GM19438 (cell line): ENCODE results near the gene RPS6KA5.
"Not testable (repeated sequence)": the region's sequence is repeated elsewhere in the genome, so short reads cannot be mapped to it uniquely, and the experiment has no call there.

Source experiments
- ATAC-seq: cut with Tn5 transposase; IDR thresholded peaks from one replicate; pipeline ENCODE4 v1.9.1; 2021; ENCODE audit warnings: low read depth; ENCODE audit not compliant: unreplicated experiment

RPS6KA5 gene

GRCh38 chr14:90953643-90954042 lies 106.8 kb downstream of the RPS6KA5 start:
- ATAC-seq: not testable (repeated sequence)

- no peak for ATAC-seq
Measured at GRCh38 chr14:90943367-90943766, 117.1 kb downstream of the RPS6KA5 start.

- no peak for ATAC-seq
Measured at GRCh38 chr14:90942511-90942910, 117.9 kb downstream of the RPS6KA5 start.

- no peak for ATAC-seq
Measured at GRCh38 chr14:90941706-90942105, 118.7 kb downstream of the RPS6KA5 start.

GRCh38 chr14:90940318-90940962 lies 120.0 kb downstream of the RPS6KA5 start:
- ATAC-seq: no peak

GRCh38 chr14:90939252-90939795 lies 121.1 kb downstream of the RPS6KA5 start:
- not testable (repeated sequence) for ATAC-seq

- ATAC-seq: no peak
Measured at GRCh38 chr14:90938615-90939014, 121.8 kb downstream of the RPS6KA5 start.

GRCh38 chr14:90936757-90937440 lies 123.5 kb downstream of the RPS6KA5 start:
- ATAC-seq: no peak

- ATAC-seq: no peak
Measured at GRCh38 chr14:90924621-90925340, 135.7 kb downstream of the RPS6KA5 start.

- no peak for ATAC-seq
Measured at GRCh38 chr14:90922141-90922540, 138.3 kb downstream of the RPS6KA5 start.

GRCh38 chr14:90911121-90911520 lies 149.3 kb downstream of the RPS6KA5 start:
- ATAC-seq: no peak

- no peak for ATAC-seq
Measured at GRCh38 chr14:90907178-90907577, 153.3 kb downstream of the RPS6KA5 start.

- peak; percentile 82 for ATAC-seq
Measured at GRCh38 chr14:90905531-90905930, 154.9 kb downstream of the RPS6KA5 start.

GRCh38 chr14:90903101-90903500 lies 157.3 kb downstream of the RPS6KA5 start:
- no peak for ATAC-seq

- no peak for ATAC-seq
Measured at GRCh38 chr14:90900476-90901083, 159.9 kb downstream of the RPS6KA5 start.

- ATAC-seq: no peak
Measured at GRCh38 chr14:90897022-90897421, 163.4 kb downstream of the RPS6KA5 start.

- ATAC-seq: no peak
Measured at GRCh38 chr14:90894241-90894640, 166.2 kb downstream of the RPS6KA5 start.

- ATAC-seq: no peak
Measured at GRCh38 chr14:90893510-90893909, 166.9 kb downstream of the RPS6KA5 start.

GRCh38 chr14:90892970-90893369 lies 167.5 kb downstream of the RPS6KA5 start:
- ATAC-seq: no peak

- ATAC-seq: no peak
Measured at GRCh38 chr14:90891326-90891725, 169.1 kb downstream of the RPS6KA5 start.
